ENCODE data around the gene RAP1GAP2.

GRCh38 chr17:2789700-2790099 lies 6.5 kb upstream of the RAP1GAP2 start:
- TF ChIP-seq CTCF (IDR thresholded peaks at IDR 0.05) (no peak), EP300 (IDR thresholded peaks at IDR 0.05) (no peak), POLR2AphosphoS5 (IDR thresholded peaks at IDR 0.05) (no peak), POLR2A (IDR thresholded peaks at IDR 0.05; ENCODE audit: low read depth) (no peak)

Data from esophagus muscularis mucosa (tissue), 4 donors.